Keratinocyte (primary cell): ENCODE results near the gene EYA3. TPM values are rescaled to one million over a fixed set of nuclear protein-coding genes. Genes with fewer than 3 reads are reported as not detected.

Experiments
- DNase-seq: peaks from one replicate; pipeline ENCODE4 v3.0.0-alpha.2; 2011; ENCODE audit warnings: low read depth, missing footprints, low spot score
- FAIRE-seq: peaks from 2 replicates; lab custom pipeline; 2011; peaks lifted over from hg19 to GRCh38; lab: Jason Lieb, UNC
- H2AFZ ChIP-seq: 2 replicates; pipeline ENCODE4 v1.6.0; 2012; ENCODE audit warnings: low read length, control low read depth, inconsistent platforms; ENCODE audit not compliant: control insufficient read depth
- H3K27ac ChIP-seq: 2 replicates; pipeline ENCODE4 v1.5.1; 2011; ENCODE audit warnings: low read length; ENCODE audit not compliant: control insufficient read depth, insufficient read depth
- H3K27me3 ChIP-seq: 3 replicates; pipeline ENCODE4 v1.6.0; 2011; ENCODE audit warnings: low read length; ENCODE audit not compliant: control insufficient read depth, insufficient read depth; ENCODE audit errors: extremely low read depth
- H3K36me3 ChIP-seq, 2 experiments: 2 replicates in 1 of 2; 3 replicates in 1 of 2; pipeline ENCODE4 v1.5.1; 2011; ENCODE audit warnings: low read length in 2 of 2, mild to moderate bottlenecking in 1 of 2; ENCODE audit not compliant: control insufficient read depth in 2 of 2, insufficient read depth in 2 of 2; ENCODE audit errors: extremely low read depth in 1 of 2
- H3K4me1 ChIP-seq: 3 replicates; pipeline ENCODE4 v1.5.1; 2011; ENCODE audit warnings: low read length; ENCODE audit not compliant: control insufficient read depth, insufficient read depth; ENCODE audit errors: extremely low read depth
- H3K4me2 ChIP-seq: 3 replicates; pipeline ENCODE4 v1.6.0; 2011; ENCODE audit warnings: low read depth, low read length; ENCODE audit not compliant: control insufficient read depth, insufficient read depth; ENCODE audit errors: extremely low read depth
- H3K4me3 ChIP-seq, 3 experiments: fragments of 200-600 bp in 1 of 3; sonication (generic) in 1 of 3; 2 replicates in 2 of 3; 3 replicates in 1 of 3; pipeline ENCODE4 v1.5.1; 2011 to 2016; ENCODE audit warnings: low read length in 3 of 3, mild to moderate bottlenecking in 3 of 3, control low read depth in 2 of 3, inconsistent platforms in 1 of 3, low read depth in 1 of 3, mixed read lengths in 1 of 3, mixed run types in 1 of 3, moderate library complexity in 1 of 3; ENCODE audit not compliant: control insufficient read depth in 2 of 3, insufficient read depth in 2 of 3; ENCODE audit errors: extremely low read depth in 1 of 3
- H3K79me2 ChIP-seq: 2 replicates; pipeline ENCODE4 v1.6.0; 2012; ENCODE audit warnings: low read length; ENCODE audit not compliant: control insufficient read depth, insufficient read depth
- H3K9ac ChIP-seq: 3 replicates; pipeline ENCODE4 v1.6.0; 2011; ENCODE audit warnings: low read length; ENCODE audit not compliant: control insufficient read depth, insufficient read depth; ENCODE audit errors: extremely low read depth
- H3K9me1 ChIP-seq: 3 replicates; pipeline ENCODE4 v1.6.0; 2011; ENCODE audit warnings: low read length; ENCODE audit not compliant: control insufficient read depth, insufficient read depth; ENCODE audit errors: extremely low read depth
- H3K9me3 ChIP-seq: 2 replicates; pipeline ENCODE4 v1.5.1; 2012; ENCODE audit warnings: low read depth, low read length; ENCODE audit not compliant: control insufficient read depth
- H4K20me1 ChIP-seq: 3 replicates; pipeline ENCODE4 v1.6.0; 2011; ENCODE audit warnings: low read length; ENCODE audit not compliant: control insufficient read depth, insufficient read depth; ENCODE audit errors: extremely low read depth
- CTCF ChIP-seq, 3 experiments: IDR thresholded peaks in 1 of 3; conservative IDR thresholded peaks in 1 of 3; optimal IDR thresholded peaks in 1 of 3; 2 replicates in 2 of 3; 3 replicates in 1 of 3; pipeline versions ENCODE3 to v1.5.1; 2011; ENCODE audit warnings: low read length in 3 of 3, mild to moderate bottlenecking in 3 of 3, moderate library complexity in 2 of 3, control low read depth in 1 of 3, inconsistent platforms in 1 of 3; ENCODE audit not compliant: insufficient read depth in 2 of 3; ENCODE audit errors: extremely low read depth in 1 of 3
- dilution Hi-C: fragments of 300-500 bp; cut with MboI; formaldehyde crosslinking; loops from one replicate; pipeline ENCODE4 v1.7.0; 2020; ENCODE audit warnings: low sequenced_read_pairs; ENCODE audit not compliant: extremely low pct_ligation_motif_present
- polyA plus RNA-seq, 5 experiments: library from polyadenylated mRNA; depleted of rRNA in 3 of 5; stranded (reverse) in 3 of 5; stranded (forward) in 1 of 5; unstranded in 1 of 5; fragments of >200 nt; gene quantifications; 1 replicate in 1 of 5; 2 replicates in 3 of 5; 3 replicates in 1 of 5; pipeline versions ENCODE4 v1.2.1 to v1.2.3, GENCODE V29; 2011 to 2012; ENCODE audit warnings: missing spikeins in 2 of 5, low read depth in 1 of 5, low replicate concordance in 1 of 5

The EYA3 gene
- polyA plus RNA-seq, 1 donor (not counting 4 experiments of a cell fraction or from before 2014, with no cell fraction given): 17.6 TPM

DNA sequence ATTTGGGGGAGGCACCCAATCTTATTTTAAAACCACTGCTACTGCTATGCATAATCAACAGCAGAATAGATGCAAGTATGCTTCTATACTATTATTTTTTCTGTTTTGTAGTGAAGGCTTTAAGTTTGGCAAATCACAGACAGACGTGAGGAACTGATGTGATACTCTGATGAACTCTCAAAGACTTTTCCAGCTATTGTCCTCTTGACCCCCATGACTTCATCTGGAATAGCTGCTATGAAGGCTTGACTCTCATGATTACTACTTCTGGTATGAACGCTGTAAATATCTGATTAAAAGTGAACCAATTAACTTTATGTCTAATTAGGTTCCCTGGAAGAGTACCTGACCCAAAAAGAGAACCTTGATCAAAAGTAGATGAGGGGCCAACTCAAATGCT is 49.1 kb downstream of the EYA3 start:
- TF ChIP-seq CTCF (optimal IDR thresholded peaks at IDR 0.05 in 1 of 3, IDR thresholded peaks at IDR 0.05 in 1 of 3, conservative IDR thresholded peaks at IDR 0.05 in 1 of 3; ENCODE audit: extremely low read depth in 1 of 3, insufficient read depth in 2 of 3, low read length in 3 of 3): no peak
- no peak overlapping the region for H3K4me3 ChIP-seq
- H3K9me3 ChIP-seq: no peaks in the 10 kb centered on the region
- no peaks in the 10 kb centered on the region for H3K4me1 ChIP-seq
- no peaks in the 10 kb centered on the region for H4K20me1 ChIP-seq
- H2AFZ ChIP-seq: no peak overlapping the region
- no peaks in the 10 kb centered on the region for H3K27me3 ChIP-seq
- no peaks in the 10 kb centered on the region for H3K9me1 ChIP-seq
- dilution Hi-C loops: no loop called here
- H3K9ac ChIP-seq: no peak overlapping the region
- FAIRE-seq: no peak
- H3K4me2 ChIP-seq: no peak overlapping the region
- no peak overlapping the region for H3K27ac ChIP-seq
- no peaks in the 10 kb centered on the region for H3K79me2 ChIP-seq
- no peak for DNase-seq
- peaks cover 3 to 5% of the 10 kb centered on the region in 2 experiments for H3K36me3 ChIP-seq

DNA sequence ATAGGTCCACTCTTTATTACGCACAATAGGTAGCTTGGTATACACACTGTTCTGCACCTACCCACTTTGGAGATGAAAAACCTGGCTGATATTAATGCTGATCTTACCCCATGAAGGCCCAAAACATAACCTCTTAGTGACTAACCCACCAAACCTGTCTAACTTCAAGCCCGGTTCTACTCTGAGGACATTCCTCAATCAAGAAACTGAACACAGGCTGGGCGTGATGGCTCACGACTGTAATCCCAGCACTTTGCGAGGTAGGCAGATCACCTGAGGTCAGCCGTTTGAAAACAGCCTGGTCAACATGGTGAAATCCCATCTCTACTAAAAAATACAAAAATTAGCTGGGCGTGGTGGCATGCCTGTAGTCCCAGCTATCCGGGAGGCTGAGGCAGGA is 50.5 kb downstream of the EYA3 start:
- H4K20me1 ChIP-seq: no peaks in the 10 kb centered on the region
- H3K9me3 ChIP-seq: no peaks in the 10 kb centered on the region
- H3K9ac ChIP-seq: no peak overlapping the region
- H3K36me3 ChIP-seq: peaks cover 3 to 5% of the 10 kb centered on the region in 2 experiments
- H3K4me1 ChIP-seq: no peaks in the 10 kb centered on the region
- no peak overlapping the region for H3K27ac ChIP-seq
- TF ChIP-seq CTCF (optimal IDR thresholded peaks at IDR 0.05 in 1 of 3, IDR thresholded peaks at IDR 0.05 in 1 of 3, conservative IDR thresholded peaks at IDR 0.05 in 1 of 3; ENCODE audit: extremely low read depth in 1 of 3, insufficient read depth in 2 of 3, low read length in 3 of 3): no peak
- H3K27me3 ChIP-seq: no peaks in the 10 kb centered on the region
- H2AFZ ChIP-seq: no peak overlapping the region
- DNase-seq (no peak), FAIRE-seq (peak; percentile 29)
- no peaks in the 10 kb centered on the region for H3K79me2 ChIP-seq
- dilution Hi-C loops: no loop called here
- H3K4me2 ChIP-seq: no peak overlapping the region
- H3K4me3 ChIP-seq: no peak overlapping the region
- no peaks in the 10 kb centered on the region for H3K9me1 ChIP-seq
